HEK293T (cell line): ENCODE data around the gene BRINP3.

ENCODE experiments used
- CTCF ChIA-PET: fragments of 350-600 bp; formaldehyde crosslinking; extraction: SDS; loops from one replicate; lab custom pipeline; 2021; ENCODE audit warnings: antibody characterized with exemption, inconsistent platforms; lab: Yijun Ruan, JAX
- POLR2A ChIA-PET: fragments of 350-600 bp; formaldehyde crosslinking; extraction: SDS; loops from one replicate; lab custom pipeline; 2020; ENCODE audit warnings: antibody characterized with exemption, inconsistent platforms; lab: Yijun Ruan, JAX
- DNase-seq: peaks from one replicate; pipeline ENCODE4 v3.0.0; 2012; ENCODE audit warnings: mixed read lengths; ENCODE audit errors: extremely low spot score
- ARNT ChIP-seq: fragments of 450-650 bp; IDR thresholded peaks from 2 replicates; pipeline ENCODE4 v1.6.1; 2017; ENCODE audit warnings: mild to moderate bottlenecking
- BHLHE40 ChIP-seq: fragments of 450-650 bp; IDR thresholded peaks from 2 replicates; pipeline ENCODE4 v1.6.1; 2016; ENCODE audit warnings: mild to moderate bottlenecking, moderate library complexity, borderline replicate concordance
- CTBP1 ChIP-seq: fragments of 450-650 bp; IDR thresholded peaks from 2 replicates; pipeline ENCODE4 v1.6.1; 2016; ENCODE audit warnings: borderline replicate concordance
- ELF4 ChIP-seq: fragments of 450-650 bp; IDR thresholded peaks from 2 replicates; pipeline ENCODE4 v1.6.1; 2017; ENCODE audit warnings: antibody characterized with exemption
- FOXA1 ChIP-seq: fragments of 450-650 bp; IDR thresholded peaks from 2 replicates; pipeline ENCODE4 v1.6.1; 2016; ENCODE audit warnings: mild to moderate bottlenecking
- FOXK2 ChIP-seq: fragments of 450-650 bp; IDR thresholded peaks from 2 replicates; pipeline ENCODE4 v1.6.1; 2016; ENCODE audit warnings: mild to moderate bottlenecking
- FOXM1 ChIP-seq: fragments of 450-650 bp; IDR thresholded peaks from 2 replicates; pipeline ENCODE4 v1.6.1; 2017; ENCODE audit warnings: mild to moderate bottlenecking, borderline replicate concordance
- HDGF ChIP-seq: fragments of 450-650 bp; IDR thresholded peaks from 2 replicates; pipeline ENCODE4 v1.6.1; 2017; ENCODE audit warnings: antibody characterized with exemption, borderline replicate concordance
- L3MBTL2 ChIP-seq: fragments of 450-650 bp; conservative IDR thresholded peaks from 2 replicates; pipeline ENCODE4 v1.6.1; 2016; ENCODE audit warnings: mild to moderate bottlenecking
- LEF1 ChIP-seq: fragments of 450-650 bp; IDR thresholded peaks from 2 replicates; pipeline ENCODE4 v1.6.1; 2017; ENCODE audit warnings: mild to moderate bottlenecking, borderline replicate concordance
- NFRKB ChIP-seq: fragments of 450-650 bp; IDR thresholded peaks from 2 replicates; pipeline ENCODE4 v1.6.1; 2016; ENCODE audit warnings: mild to moderate bottlenecking, moderate library complexity
- PKNOX1 ChIP-seq: fragments of 450-650 bp; IDR thresholded peaks from 2 replicates; pipeline ENCODE4 v1.6.1; 2016
- SP1 ChIP-seq: fragments of 450-650 bp; IDR thresholded peaks from 2 replicates; pipeline ENCODE4 v1.6.1; 2017
- SUZ12 ChIP-seq: fragments of 450-650 bp; IDR thresholded peaks from 2 replicates; pipeline ENCODE4 v1.6.1; 2016; ENCODE audit warnings: mild to moderate bottlenecking
- TARDBP ChIP-seq: fragments of 450-650 bp; IDR thresholded peaks from 2 replicates; pipeline ENCODE4 v1.6.1; 2016
- ZNF384 ChIP-seq: fragments of 450-650 bp; IDR thresholded peaks from 2 replicates; pipeline ENCODE4 v1.6.1; 2016

BRINP3 gene

GRCh38 chr1:190119683-190120082, 358.0 kb downstream of the BRINP3 start:
- DNase-seq = peak; percentile 9
- ChIA-PET CTCF (no interaction called here), POLR2A (no interaction called here)
- TF ChIP-seq SP1 (no peak), FOXA1 (no peak), ZNF384 (no peak), ELF4 (no peak), TARDBP (no peak), CTBP1 (no peak), PKNOX1 (no peak), L3MBTL2 (no peak), SUZ12 (no peak), NFRKB (no peak), FOXM1 (no peak), LEF1 (no peak), HDGF (no peak), FOXK2 (no peak), BHLHE40 (no peak), ARNT (no peak)

DNA sequence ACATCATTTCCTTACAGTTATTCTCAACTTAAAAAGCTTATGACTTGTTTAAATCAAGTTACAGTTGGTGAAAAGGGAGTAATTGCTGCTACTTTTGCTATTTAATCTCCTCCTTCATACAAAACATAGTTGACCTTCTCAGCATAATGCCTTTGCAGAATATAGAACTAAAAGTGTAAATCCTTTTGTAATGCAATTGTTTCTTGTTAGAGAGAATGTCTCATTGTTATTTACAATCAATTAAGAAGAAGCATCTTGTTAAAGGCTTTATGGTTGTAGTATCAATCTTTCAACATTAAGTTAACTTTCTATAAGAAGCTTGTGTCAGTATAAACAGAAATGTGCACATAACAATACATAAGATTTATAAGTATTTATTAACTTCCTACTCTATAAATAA, 360.7 kb downstream of the BRINP3 start:
- no peak for TF ChIP-seq SUZ12
- no peak for TF ChIP-seq PKNOX1
- TF ChIP-seq ELF4 = no peak
- TF ChIP-seq TARDBP = no peak
- no peak for TF ChIP-seq HDGF
- no peak for TF ChIP-seq L3MBTL2
- no peak for TF ChIP-seq LEF1
- no peak for TF ChIP-seq ZNF384
- no peak for TF ChIP-seq FOXM1
- TF ChIP-seq CTBP1 = no peak
- TF ChIP-seq BHLHE40 = no peak
- TF ChIP-seq ARNT = no peak
- TF ChIP-seq FOXA1 = no peak
- no peak for TF ChIP-seq NFRKB
- no peak for TF ChIP-seq SP1
- no peak for TF ChIP-seq FOXK2
- CTCF ChIA-PET = no interaction called here
- POLR2A ChIA-PET = no interaction called here
- DNase-seq = no peak

GRCh38 chr1:190104961-190105360, 372.7 kb downstream of the BRINP3 start:
- POLR2A ChIA-PET = no interaction called here
- TF ChIP-seq FOXM1 (no peak), LEF1 (no peak), FOXA1 (no peak), CTBP1 (no peak), L3MBTL2 (no peak)
- DNase-seq = no peak
- CTCF ChIA-PET = no interaction called here

GRCh38 chr1:190102757-190103326, 374.8 kb downstream of the BRINP3 start:
- TF ChIP-seq SP1 (no peak), ARNT (no peak), LEF1 (no peak), ELF4 (no peak), FOXK2 (no peak), ZNF384 (no peak), PKNOX1 (no peak), FOXM1 (no peak), SUZ12 (no peak)
- no peak for DNase-seq
- POLR2A ChIA-PET = no interaction called here
- CTCF ChIA-PET = no interaction called here

DNA sequence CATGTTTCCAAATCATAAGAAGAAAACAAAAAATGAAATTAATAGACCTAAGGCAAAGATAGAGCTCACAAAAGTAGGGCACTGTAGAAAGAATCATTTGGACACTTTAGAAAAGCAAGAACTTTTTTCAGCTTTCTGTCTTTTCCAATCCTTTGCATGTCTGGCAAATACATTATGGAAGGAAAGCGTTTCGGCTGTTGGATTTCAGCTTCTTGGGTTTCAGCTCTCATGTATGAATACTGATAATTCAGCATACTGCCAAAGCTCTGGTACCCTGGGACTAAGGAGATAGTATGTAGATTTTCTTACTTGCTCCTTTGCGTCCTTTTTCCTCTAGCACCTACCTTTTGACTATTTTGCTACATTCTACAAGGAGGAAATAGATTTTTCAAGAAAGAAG, 375.9 kb downstream of the BRINP3 start:
- CTCF ChIA-PET = no interaction called here
- DNase-seq = no peak
- POLR2A ChIA-PET = no interaction called here
- no peak for TF ChIP-seq CTBP1

DNA sequence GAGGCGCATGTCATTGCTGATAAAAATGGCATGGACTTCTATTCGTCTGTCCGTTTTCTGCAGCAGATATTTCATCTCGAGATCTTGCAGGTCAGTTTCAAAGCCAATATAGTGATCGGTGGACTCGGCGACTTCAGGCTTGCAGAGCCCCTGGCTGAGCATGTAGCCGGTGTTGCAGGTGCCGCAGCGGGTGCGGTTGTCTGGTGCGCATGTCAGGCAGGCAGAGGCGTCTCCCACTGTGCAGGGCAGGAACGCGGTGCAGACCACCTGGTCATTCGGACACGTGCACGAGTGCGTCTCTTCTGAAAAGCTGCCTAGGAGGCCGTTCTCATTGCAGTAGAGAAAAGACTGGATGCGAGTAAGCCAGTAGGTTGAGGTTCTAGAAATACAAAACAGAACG, 378.9 kb downstream of the BRINP3 start:
- POLR2A ChIA-PET = no interaction called here
- CTCF ChIA-PET = no interaction called here
- TF ChIP-seq PKNOX1 = no peak
- no peak for TF ChIP-seq FOXA1
- no peak for TF ChIP-seq SUZ12
- no peak for TF ChIP-seq HDGF
- TF ChIP-seq NFRKB = no peak
- no peak for TF ChIP-seq ELF4
- TF ChIP-seq TARDBP = no peak
- TF ChIP-seq BHLHE40 = no peak
- no peak for TF ChIP-seq L3MBTL2
- TF ChIP-seq LEF1 = no peak
- TF ChIP-seq FOXK2 = no peak
- TF ChIP-seq CTBP1 = no peak
- no peak for TF ChIP-seq SP1
- TF ChIP-seq ARNT = no peak
- TF ChIP-seq FOXM1 = no peak
- TF ChIP-seq ZNF384 = no peak
- no peak for DNase-seq

- ChIA-PET CTCF (no interaction called here), POLR2A (no interaction called here)
- TF ChIP-seq ARNT (no peak), PKNOX1 (no peak), FOXK2 (no peak), HDGF (no peak), CTBP1 (no peak), L3MBTL2 (no peak), TARDBP (no peak), ELF4 (no peak), LEF1 (no peak)
- DNase-seq = no peak
Measured at GRCh38 chr1:190098107-190098506, 379.6 kb downstream of the BRINP3 start.
